HepG2 (cell line): ENCODE results near the gene MAPRE3. TPM values are rescaled to one million over a fixed set of nuclear protein-coding genes. Genes with fewer than 3 reads are reported as not detected.
A peak's percentile ranks its signal among the peaks of the same experiment; 100 is the strongest.

Experiments used
- ARNT ChIP-seq: fragments of 450-650 bp; IDR thresholded peaks from 2 replicates; pipeline ENCODE4 v1.6.1; 2017
- CHD2 ChIP-seq: IDR thresholded peaks from 2 replicates; pipeline ENCODE4 v1.6.1; 2011; ENCODE audit warnings: low read depth, low read length, improper control_type of control experiment
- EHMT2 ChIP-seq: fragments of 200-600 bp; sonication (generic); IDR thresholded peaks from 2 replicates; pipeline ENCODE4 v1.7.0; 2017; ENCODE audit warnings: antibody characterized with exemption, low read depth, low read length, borderline replicate concordance
- FOXP1 ChIP-seq, 2 experiments: fragments of 450-650 bp in 1 of 2; IDR thresholded peaks; 2 replicates each; pipeline ENCODE4 v1.6.1; 2017 to 2018; ENCODE audit warnings: antibody characterized with exemption in 1 of 2
- TBX2 ChIP-seq: sonication (generic); formaldehyde crosslinking; IDR thresholded peaks from 2 replicates; pipeline ENCODE4 v1.5.0; 2020; ENCODE audit warnings: missing genetic modification reagents, mild to moderate bottlenecking, borderline replicate concordance
- TOE1 ChIP-seq: sonication (generic); formaldehyde crosslinking; IDR thresholded peaks from 2 replicates; pipeline ENCODE4 v1.4.0; 2020; ENCODE audit warnings: mild to moderate bottlenecking, missing genetic modification reagents
- ZFP36 ChIP-seq: fragments of 150-350 bp; IDR thresholded peaks from 2 replicates; pipeline ENCODE4 v1.6.1; 2018; ENCODE audit warnings: borderline replicate concordance, low read length, low read depth; ENCODE audit not compliant: partially characterized antibody
- ZFP62 ChIP-seq: sonication (generic); formaldehyde crosslinking; IDR thresholded peaks from 2 replicates; pipeline ENCODE4 v1.4.0; 2020; ENCODE audit warnings: missing genetic modification reagents
- ZNF207 ChIP-seq: fragments of 450-650 bp; IDR thresholded peaks from 2 replicates; pipeline ENCODE4 v1.6.1; 2016; ENCODE audit warnings: antibody characterized with exemption, borderline replicate concordance
- ZNF256 ChIP-seq: sonication (generic); formaldehyde crosslinking; conservative IDR thresholded peaks from 2 replicates; pipeline ENCODE4 v1.4.0; 2020; ENCODE audit warnings: missing genetic modification reagents
- ZNF382 ChIP-seq: sonication (generic); formaldehyde crosslinking; IDR thresholded peaks from 2 replicates; pipeline ENCODE4 v1.5.0; 2020; ENCODE audit warnings: missing genetic modification reagents, mild to moderate bottlenecking, borderline replicate concordance
- ZNF558 ChIP-seq: sonication (generic); formaldehyde crosslinking; IDR thresholded peaks from 2 replicates; pipeline ENCODE4 v1.9.0; 2022; ENCODE audit warnings: mild to moderate bottlenecking, missing genetic modification reagents, borderline replicate concordance
- ZNF644 ChIP-seq: IDR thresholded peaks from 2 replicates; pipeline ENCODE4 v1.6.1; 2016; ENCODE audit warnings: low read depth
- ZNF781 ChIP-seq: sonication (generic); formaldehyde crosslinking; IDR thresholded peaks from 2 replicates; pipeline ENCODE4 v1.5.1; 2020; ENCODE audit warnings: borderline replicate concordance, mild to moderate bottlenecking, missing genetic modification reagents; ENCODE audit errors: not compliant biosample characterization
- ZSCAN12 ChIP-seq: sonication (generic); formaldehyde crosslinking; IDR thresholded peaks from 2 replicates; pipeline ENCODE4 v1.9.0; 2021; ENCODE audit warnings: mild to moderate bottlenecking, missing genetic modification reagents
- polyA plus RNA-seq, 8 experiments: library from polyadenylated mRNA; depleted of rRNA in 3 of 8; stranded (reverse) in 7 of 8; unstranded in 1 of 8; fragments of >200 nt; fragmentation: Illumina TruSeq in 4 of 8; extraction: Trizol in 4 of 8; gene quantifications; 2 replicates each; pipeline versions ENCODE4 v1.2.1 to v1.2.3, GENCODE V29; 2011 to 2016; ENCODE audit warnings: low read depth in 4 of 8, missing spikeins in 1 of 8, mixed read lengths in 1 of 8; ENCODE audit not compliant: insufficient read depth in 1 of 8
- total RNA-seq, 5 experiments: library from RNA; depleted of rRNA; stranded (reverse); fragments of >200 nt; fragmentation: Illumina TruSeq; extraction: Trizol; gene quantifications; 2 replicates each; pipeline ENCODE4 v1.2.3, GENCODE V29; 2016; ENCODE audit warnings: low read depth in 1 of 5
- TF ChIP-seq, protein P1 (sequence below): IDR thresholded peaks from 2 replicates; pipeline ENCODE4 v1.6.1; 2016; ENCODE audit warnings: low read depth, missing genetic modification reagents, missing compliant biosample characterization
- TF ChIP-seq, protein P2 (sequence below): sonication (generic); formaldehyde crosslinking; IDR thresholded peaks from 2 replicates; pipeline ENCODE4 v1.5.1; 2020; ENCODE audit warnings: missing genetic modification reagents, mild to moderate bottlenecking, borderline replicate concordance
- TF ChIP-seq, protein P3 (sequence below), 2 experiments: sonication (generic) in 1 of 2; formaldehyde crosslinking in 1 of 2; IDR thresholded peaks; 2 replicates each; pipeline versions ENCODE4 v1.5.1 to v1.6.1; 2011 to 2020; ENCODE audit warnings: borderline replicate concordance in 1 of 2, low read depth in 1 of 2, low read length in 1 of 2, mild to moderate bottlenecking in 1 of 2, missing genetic modification reagents in 1 of 2, moderate library complexity in 1 of 2

The MAPRE3 gene
- total and polyA plus RNA-seq, 2 of the 13 experiments (the other 11 are each of a cell fraction or from before 2014, with no cell fraction given), result 0.31 to 0.91 TPM

GRCh38 chr2:27032495-27033252 lies 62.2 kb downstream of the MAPRE3 start, which contains the start of gene TMEM214 (continued):
- TF ChIP-seq, protein P1, sequence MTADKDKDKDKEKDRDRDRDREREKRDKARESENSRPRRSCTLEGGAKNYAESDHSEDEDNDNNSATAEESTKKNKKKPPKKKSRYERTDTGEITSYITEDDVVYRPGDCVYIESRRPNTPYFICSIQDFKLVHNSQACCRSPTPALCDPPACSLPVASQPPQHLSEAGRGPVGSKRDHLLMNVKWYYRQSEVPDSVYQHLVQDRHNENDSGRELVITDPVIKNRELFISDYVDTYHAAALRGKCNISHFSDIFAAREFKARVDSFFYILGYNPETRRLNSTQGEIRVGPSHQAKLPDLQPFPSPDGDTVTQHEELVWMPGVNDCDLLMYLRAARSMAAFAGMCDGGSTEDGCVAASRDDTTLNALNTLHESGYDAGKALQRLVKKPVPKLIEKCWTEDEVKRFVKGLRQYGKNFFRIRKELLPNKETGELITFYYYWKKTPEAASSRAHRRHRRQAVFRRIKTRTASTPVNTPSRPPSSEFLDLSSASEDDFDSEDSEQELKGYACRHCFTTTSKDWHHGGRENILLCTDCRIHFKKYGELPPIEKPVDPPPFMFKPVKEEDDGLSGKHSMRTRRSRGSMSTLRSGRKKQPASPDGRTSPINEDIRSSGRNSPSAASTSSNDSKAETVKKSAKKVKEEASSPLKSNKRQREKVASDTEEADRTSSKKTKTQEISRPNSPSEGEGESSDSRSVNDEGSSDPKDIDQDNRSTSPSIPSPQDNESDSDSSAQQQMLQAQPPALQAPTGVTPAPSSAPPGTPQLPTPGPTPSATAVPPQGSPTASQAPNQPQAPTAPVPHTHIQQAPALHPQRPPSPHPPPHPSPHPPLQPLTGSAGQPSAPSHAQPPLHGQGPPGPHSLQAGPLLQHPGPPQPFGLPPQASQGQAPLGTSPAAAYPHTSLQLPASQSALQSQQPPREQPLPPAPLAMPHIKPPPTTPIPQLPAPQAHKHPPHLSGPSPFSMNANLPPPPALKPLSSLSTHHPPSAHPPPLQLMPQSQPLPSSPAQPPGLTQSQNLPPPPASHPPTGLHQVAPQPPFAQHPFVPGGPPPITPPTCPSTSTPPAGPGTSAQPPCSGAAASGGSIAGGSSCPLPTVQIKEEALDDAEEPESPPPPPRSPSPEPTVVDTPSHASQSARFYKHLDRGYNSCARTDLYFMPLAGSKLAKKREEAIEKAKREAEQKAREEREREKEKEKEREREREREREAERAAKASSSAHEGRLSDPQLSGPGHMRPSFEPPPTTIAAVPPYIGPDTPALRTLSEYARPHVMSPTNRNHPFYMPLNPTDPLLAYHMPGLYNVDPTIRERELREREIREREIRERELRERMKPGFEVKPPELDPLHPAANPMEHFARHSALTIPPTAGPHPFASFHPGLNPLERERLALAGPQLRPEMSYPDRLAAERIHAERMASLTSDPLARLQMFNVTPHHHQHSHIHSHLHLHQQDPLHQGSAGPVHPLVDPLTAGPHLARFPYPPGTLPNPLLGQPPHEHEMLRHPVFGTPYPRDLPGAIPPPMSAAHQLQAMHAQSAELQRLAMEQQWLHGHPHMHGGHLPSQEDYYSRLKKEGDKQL, result no peak
- TF ChIP-seq TBX2 (peak; percentile 77; the same call in 1 of the 2 replicates), ZNF644 (CRISPR knock-in tag) (no peak), CHD2 (0 out of 2 replicates have a peak, but pooled peaks have one; percentile 51), ZNF558 (CRISPR knock-in tag) (no peak), ZFP62 (no peak), ARNT (no peak), ZNF207 (no peak), ZNF781 (no peak), TOE1 (CRISPR knock-in tag) (peak; percentile 69; the same call in 1 of the 2 replicates), ZNF382 (no peak), ZFP36 (no peak), ZNF256 (peak; percentile 63; the same call in 1 of the 2 replicates), FOXP1 (IDR thresholded peaks at IDR 0.05) (no peak), FOXP1 (CRISPR knock-in tag; IDR thresholded peaks at IDR 0.05) (no peak), ZSCAN12 (CRISPR knock-in tag) (peak; percentile 80; the same call in 1 of the 2 replicates), EHMT2 (no peak)
- TF ChIP-seq, protein P2, sequence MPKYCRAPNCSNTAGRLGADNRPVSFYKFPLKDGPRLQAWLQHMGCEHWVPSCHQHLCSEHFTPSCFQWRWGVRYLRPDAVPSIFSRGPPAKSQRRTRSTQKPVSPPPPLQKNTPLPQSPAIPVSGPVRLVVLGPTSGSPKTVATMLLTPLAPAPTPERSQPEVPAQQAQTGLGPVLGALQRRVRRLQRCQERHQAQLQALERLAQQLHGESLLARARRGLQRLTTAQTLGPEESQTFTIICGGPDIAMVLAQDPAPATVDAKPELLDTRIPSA (CRISPR knock-in tag), result no peak
- TF ChIP-seq, protein P3, sequence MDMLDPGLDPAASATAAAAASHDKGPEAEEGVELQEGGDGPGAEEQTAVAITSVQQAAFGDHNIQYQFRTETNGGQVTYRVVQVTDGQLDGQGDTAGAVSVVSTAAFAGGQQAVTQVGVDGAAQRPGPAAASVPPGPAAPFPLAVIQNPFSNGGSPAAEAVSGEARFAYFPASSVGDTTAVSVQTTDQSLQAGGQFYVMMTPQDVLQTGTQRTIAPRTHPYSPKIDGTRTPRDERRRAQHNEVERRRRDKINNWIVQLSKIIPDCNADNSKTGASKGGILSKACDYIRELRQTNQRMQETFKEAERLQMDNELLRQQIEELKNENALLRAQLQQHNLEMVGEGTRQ (IDR thresholded peaks at IDR 0.05; ENCODE audit: low read depth, low read length), result no peak
- TF ChIP-seq, protein P3 (CRISPR knock-in tag; IDR thresholded peaks at IDR 0.05; ENCODE audit: borderline replicate concordance), result no peak
